ENCODE measurements around the gene MSLN. TPM values are rescaled to one million over a fixed set of nuclear protein-coding genes. Genes with fewer than 3 reads are reported as not detected.

The MSLN gene
- polyA plus RNA-seq, 1 of the 3 experiments (the other 2 are of a cell fraction) = 0.02 TPM

DNA sequence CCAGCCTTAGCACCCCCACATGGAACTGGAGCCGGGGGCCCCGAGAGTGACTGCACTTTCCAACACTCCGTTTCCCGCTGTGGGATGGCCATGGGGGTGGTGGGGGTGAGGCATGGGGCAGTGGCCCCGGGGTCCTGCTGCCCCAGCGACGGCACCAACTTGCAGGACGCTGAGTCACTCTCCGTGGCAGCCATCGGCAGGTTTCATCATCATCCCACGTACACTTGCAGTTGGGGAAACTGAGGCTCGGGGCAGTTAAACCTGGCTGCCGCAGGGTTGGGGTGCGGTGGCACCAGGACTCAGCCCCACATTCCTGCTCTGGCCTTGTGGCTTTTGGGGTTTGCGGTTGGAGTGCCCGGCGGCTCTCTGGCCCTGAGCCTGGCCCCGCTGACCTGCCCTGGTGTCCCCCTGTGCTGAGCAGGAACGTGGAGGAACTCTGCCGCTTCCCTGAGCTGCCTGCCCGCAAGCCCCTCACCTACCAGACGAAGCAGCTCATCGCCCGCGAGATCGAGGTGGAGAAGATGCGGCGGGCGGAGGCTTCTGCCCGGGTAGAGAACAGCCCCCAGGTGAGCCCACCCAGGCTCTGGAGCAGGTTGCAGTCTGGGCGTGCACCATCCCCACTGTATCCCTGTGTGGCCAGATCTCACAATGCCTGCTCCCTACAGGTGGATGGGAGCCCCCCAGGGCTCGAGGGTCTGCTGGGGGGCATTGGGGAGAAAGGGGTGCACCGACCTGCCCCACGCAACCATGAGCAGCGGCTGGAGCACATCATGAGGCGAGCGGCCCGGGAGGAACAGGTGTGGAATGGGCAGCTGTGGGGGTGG lies 36.0 kb downstream of the MSLN start:
- no peak for DNase-seq
- H2AFZ ChIP-seq (ENCODE audit: low read depth) = no peak overlapping the region
- H3K9ac ChIP-seq = no peak overlapping the region
- peaks cover 17% of the 10 kb centered on the region; the same call in 1 of the 2 replicates for H3K27me3 ChIP-seq (ENCODE audit: insufficient read depth)
- no peak overlapping the region for H3K4me2 ChIP-seq
- no peaks in the 10 kb centered on the region for H3K36me3 ChIP-seq (replicated peaks in 1 of 2; ENCODE audit: control insufficient read depth in 1 of 2, insufficient read depth in 2 of 2, low read length in 1 of 2)
- no peaks in the 10 kb centered on the region for H3K79me2 ChIP-seq (ENCODE audit: insufficient read depth)
- no peaks in the 10 kb centered on the region for H3K9me2 ChIP-seq
- no peaks in the 10 kb centered on the region for H4K20me1 ChIP-seq (ENCODE audit: insufficient read depth)
- POLR2A ChIA-PET = no interaction called here
- H3F3A ChIP-seq (replicated peaks; ENCODE audit: insufficient read depth) = no peaks in the 10 kb centered on the region
- CTCF ChIA-PET = interaction anchor here (0.7 to 3.3 kb wide), 4 partner anchors 11 to 84 kb away, joined by 3 to 11 read pairs (median 4); partner anchors contain the start of gene CIAO3
- H3K9me3 ChIP-seq = no peaks in the 10 kb centered on the region
- H3K4me3 ChIP-seq (ENCODE audit: low read depth in 2 of 2, low read length in 1 of 2) = no peak overlapping the region
- peaks cover 0 to 6% of the 10 kb centered on the region in 2 experiments; a peak in 1 of 4 replicates for H3K4me1 ChIP-seq (ENCODE audit: control insufficient read depth in 1 of 2, insufficient read depth in 2 of 2, low read depth in 1 of 2, low read length in 1 of 2)
- WGBS (ENCODE audit: low lambda C conversion rate) = 87% methylated on average over 19 of the region's 38 CpGs
- H3K27ac ChIP-seq (ENCODE audit: low read depth in 2 of 2, low read length in 1 of 2) = no peak overlapping the region
- TF ChIP-seq MXI1 (IDR thresholded peaks at IDR 0.05; ENCODE audit: low read depth, low read length) (no peak), TAF1 (IDR thresholded peaks at IDR 0.05; ENCODE audit: borderline replicate concordance, low read depth, low read length) (no peak), TEAD4 (IDR thresholded peaks at IDR 0.05; ENCODE audit: borderline replicate concordance, insufficient read depth) (no peak), FOXJ3 (CRISPR knock-in tag; IDR thresholded peaks at IDR 0.05) (no peak), ZBTB33 (IDR thresholded peaks at IDR 0.05; ENCODE audit: borderline replicate concordance, low read depth) (no peak), PBX3 (IDR thresholded peaks at IDR 0.05) (no peak), CTCF (IDR thresholded peaks at IDR 0.05) (no peak), EP300 (IDR thresholded peaks at IDR 0.05; ENCODE audit: borderline replicate concordance in 1 of 2, low read depth in 1 of 2, low read length in 1 of 2) (no peak), NFIC (IDR thresholded peaks at IDR 0.05; ENCODE audit: borderline replicate concordance) (no peak)
- TF ChIP-seq, protein P1, sequence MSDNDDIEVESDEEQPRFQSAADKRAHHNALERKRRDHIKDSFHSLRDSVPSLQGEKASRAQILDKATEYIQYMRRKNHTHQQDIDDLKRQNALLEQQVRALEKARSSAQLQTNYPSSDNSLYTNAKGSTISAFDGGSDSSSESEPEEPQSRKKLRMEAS (IDR thresholded peaks at IDR 0.05; ENCODE audit: low read depth) = no peak
- TF ChIP-seq, protein P2, sequence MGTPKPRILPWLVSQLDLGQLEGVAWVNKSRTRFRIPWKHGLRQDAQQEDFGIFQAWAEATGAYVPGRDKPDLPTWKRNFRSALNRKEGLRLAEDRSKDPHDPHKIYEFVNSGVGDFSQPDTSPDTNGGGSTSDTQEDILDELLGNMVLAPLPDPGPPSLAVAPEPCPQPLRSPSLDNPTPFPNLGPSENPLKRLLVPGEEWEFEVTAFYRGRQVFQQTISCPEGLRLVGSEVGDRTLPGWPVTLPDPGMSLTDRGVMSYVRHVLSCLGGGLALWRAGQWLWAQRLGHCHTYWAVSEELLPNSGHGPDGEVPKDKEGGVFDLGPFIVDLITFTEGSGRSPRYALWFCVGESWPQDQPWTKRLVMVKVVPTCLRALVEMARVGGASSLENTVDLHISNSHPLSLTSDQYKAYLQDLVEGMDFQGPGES (IDR thresholded peaks at IDR 0.05; ENCODE audit: low read depth, low read length) = no peak
- TF ChIP-seq, protein P3, sequence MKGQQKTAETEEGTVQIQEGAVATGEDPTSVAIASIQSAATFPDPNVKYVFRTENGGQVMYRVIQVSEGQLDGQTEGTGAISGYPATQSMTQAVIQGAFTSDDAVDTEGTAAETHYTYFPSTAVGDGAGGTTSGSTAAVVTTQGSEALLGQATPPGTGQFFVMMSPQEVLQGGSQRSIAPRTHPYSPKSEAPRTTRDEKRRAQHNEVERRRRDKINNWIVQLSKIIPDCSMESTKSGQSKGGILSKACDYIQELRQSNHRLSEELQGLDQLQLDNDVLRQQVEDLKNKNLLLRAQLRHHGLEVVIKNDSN (IDR thresholded peaks at IDR 0.05; ENCODE audit: borderline replicate concordance, low read depth) = no peak
